Cardiac septum (tissue), 1 donor: ENCODE data around the gene IGF2R. TPM values are rescaled to one million over a fixed set of nuclear protein-coding genes. Genes with fewer than 3 reads are reported as not detected.
"Not testable (repeated sequence)": the region's sequence is repeated elsewhere in the genome, so short reads cannot be mapped to it uniquely, and the experiment has no call there.

Experiments used
- DNase-seq: peaks from one replicate; pipeline ENCODE4 v3.0.0-alpha.2; 2020; ENCODE audit warnings: low spot score
- intact Hi-C: fragments of 100-400 bp; cut with DNase I; formaldehyde crosslinking; loops from one replicate; pipeline ENCODE4 v1.14.0; 2022
- long read RNA-seq: library from polyadenylated mRNA; unstranded; transcript quantifications from one replicate; pipeline ENCODE4 v2.0.0, GENCODE V29; 2021
- total RNA-seq: library from RNA; stranded (reverse); fragmentation: NEBNext Ultra II Directional; extraction: Animal tissue kit (Norgen Biotek cat#: 25700); gene quantifications from one replicate; pipeline ENCODE4 v1.2.1, GENCODE V29; 2021
- donor health status: DM: no; HTN: no; CAD: no.

The IGF2R gene
- 54.6 TPM for total RNA-seq
- long read RNA-seq, full-length matches to known transcripts, result 1 of 48 reads
- long read RNA-seq, partial matches to known transcripts, result 41 of 48 reads
- long read RNA-seq, other reads (novel, unspliced or antisense), result 6 of 48 reads

- intact Hi-C loops, result loop anchor here (5.0 to 10.0 kb wide), 2 partner anchors 74 to 244 kb away; partner anchors contain the start of gene WTAP
Measured at GRCh38 chr6:159968295-159969203, at the start of gene IGF2R. Gene IGF2R, plus strand, starts transcription at chr6:159969082. Its CDS starts 165 bp downstream, at chr6:159969247.

GRCh38 chr6:159919800-159920199 lies 49.1 kb upstream of the IGF2R start:
- intact Hi-C loops, result no loop called here
- no peak for DNase-seq

More at GRCh38 chr6:159968295-159969203, at the start of gene IGF2R:
- DNase-seq, result peak; percentile 96

- DNase-seq, intact Hi-C loops: not testable (repeated sequence)
Measured at GRCh38 chr6:159924150-159924549, 44.7 kb upstream of the IGF2R start.

GRCh38 chr6:159926542-159927203 lies 42.2 kb upstream of the IGF2R start:
- DNase-seq, result no peak

GRCh38 chr6:159929819-159930218 lies 39.1 kb upstream of the IGF2R start:
- DNase-seq, result no peak

More at GRCh38 chr6:159926542-159927203, 42.2 kb upstream of the IGF2R start:
- intact Hi-C loops, result no loop called here

GRCh38 chr6:159931112-159931511 lies 37.8 kb upstream of the IGF2R start:
- intact Hi-C loops, result no loop called here
- DNase-seq, result no peak

More at GRCh38 chr6:159929819-159930218, 39.1 kb upstream of the IGF2R start:
- intact Hi-C loops, result no loop called here

- intact Hi-C loops, result no loop called here
Measured at GRCh38 chr6:159931846-159932245, 37.0 kb upstream of the IGF2R start.

GRCh38 chr6:159933077-159933476 lies 35.8 kb upstream of the IGF2R start:
- no peak for DNase-seq
- intact Hi-C loops, result no loop called here

More at GRCh38 chr6:159931846-159932245, 37.0 kb upstream of the IGF2R start:
- DNase-seq, result no peak

- no peak for DNase-seq
Measured at GRCh38 chr6:159934181-159934580, 34.7 kb upstream of the IGF2R start.

GRCh38 chr6:159935065-159935464 lies 33.8 kb upstream of the IGF2R start:
- DNase-seq, result no peak
- intact Hi-C loops, result no loop called here

More at GRCh38 chr6:159934181-159934580, 34.7 kb upstream of the IGF2R start:
- intact Hi-C loops, result no loop called here

GRCh38 chr6:159935633-159936032 lies 33.2 kb upstream of the IGF2R start:
- intact Hi-C loops, result no loop called here

GRCh38 chr6:159939591-159940016 lies 29.3 kb upstream of the IGF2R start:
- DNase-seq, result no peak
- intact Hi-C loops, result loop anchor here (2.0 kb wide), 1 partner anchor 77 kb away; no protein-coding TSS in a partner anchor

More at GRCh38 chr6:159935633-159936032, 33.2 kb upstream of the IGF2R start:
- DNase-seq, result no peak

- intact Hi-C loops, result loop anchor here (2.0 kb wide), 1 partner anchor 79 kb away; no protein-coding TSS in a partner anchor
- DNase-seq, result no peak
Measured at GRCh38 chr6:159941286-159942113, 27.4 kb upstream of the IGF2R start.

GRCh38 chr6:159943101-159943632 lies 25.7 kb upstream of the IGF2R start:
- intact Hi-C loops, result no loop called here
- no peak for DNase-seq

- intact Hi-C loops, result no loop called here
- no peak for DNase-seq
Measured at GRCh38 chr6:159943968-159944598, 24.8 kb upstream of the IGF2R start.

- intact Hi-C loops, result no loop called here
- DNase-seq, result no peak
Measured at GRCh38 chr6:159945801-159946392, 23.0 kb upstream of the IGF2R start.

- intact Hi-C loops, result no loop called here
- no peak for DNase-seq
Measured at GRCh38 chr6:159946912-159947311, 22.0 kb upstream of the IGF2R start.

- intact Hi-C loops, result no loop called here
- no peak for DNase-seq
Measured at GRCh38 chr6:159948199-159948598, 20.7 kb upstream of the IGF2R start.
